PC-3 (cell line): ENCODE results near the gene SLC25A51. TPM values are rescaled to one million over a fixed set of nuclear protein-coding genes. Genes with fewer than 3 reads are reported as not detected.

Experiments
- ATAC-seq: fragments of 200-7000 bp; cut with Tn5 transposase; 2 replicates; pipeline ENCODE4 v1.9.1; 2020; ENCODE audit warnings: mild to moderate bottlenecking, moderate library complexity
- BruUV-seq: library from RNA; stranded (reverse); fragments of 400-500 nt; replicated peaks from 2 replicates; lab custom pipeline; 2021; lab: Mats Ljungman, UMichigan
- CTCF ChIA-PET: fragments of 300-600 bp; sonication (Branson Sonifier 250); formaldehyde crosslinking; loops from one replicate; lab custom pipeline; 2022; ENCODE audit warnings: antibody characterized with exemption; lab: Charles Lee
- POLR2A ChIA-PET: fragments of 300-600 bp; sonication (Branson Sonifier 250); formaldehyde crosslinking; loops from one replicate; lab custom pipeline; 2022; ENCODE audit warnings: antibody characterized with exemption; ENCODE audit not compliant: unreplicated experiment; lab: Charles Lee
- DNase-seq: peaks from one replicate; pipeline ENCODE4 v3.0.0-alpha.2; 2015
- H2AFZ ChIP-seq: fragments of 300-600 bp; sonication (generic); 2 replicates; pipeline ENCODE4 v1.6.0; 2016; ENCODE audit warnings: antibody characterized with exemption, low read length
- H3F3A ChIP-seq: fragments of 300-600 bp; sonication (generic); one replicate; pipeline ENCODE4 v1.6.0; 2017; ENCODE audit warnings: antibody characterized with exemption, low read length, control low read depth, mild to moderate bottlenecking; ENCODE audit not compliant: unreplicated experiment
- H3K27ac ChIP-seq: fragments of 300-600 bp; sonication (generic); 2 replicates; pipeline ENCODE4 v1.5.1; 2016; ENCODE audit warnings: mild to moderate bottlenecking, low read length
- H3K27me3 ChIP-seq: fragments of 300-600 bp; sonication (generic); 2 replicates; pipeline ENCODE4 v1.6.1; 2016; ENCODE audit warnings: low read length, mixed read lengths
- H3K36me3 ChIP-seq: fragments of 300-600 bp; sonication (generic); 2 replicates; pipeline ENCODE4 v1.6.1; 2016; ENCODE audit warnings: low read depth, mixed run types, low read length, mixed read lengths
- H3K4me1 ChIP-seq: fragments of 300-600 bp; sonication (generic); 2 replicates; pipeline ENCODE4 v1.5.1; 2016; ENCODE audit warnings: low read length; ENCODE audit not compliant: insufficient read depth
- H3K4me2 ChIP-seq: fragments of 300-600 bp; sonication (generic); 2 replicates; pipeline ENCODE4 v1.6.0; 2016; ENCODE audit warnings: low read length
- H3K4me3 ChIP-seq: fragments of 300-600 bp; sonication (generic); 2 replicates; pipeline ENCODE4 v1.5.1; 2016; ENCODE audit warnings: mild to moderate bottlenecking, low read length, mixed read lengths
- H3K79me2 ChIP-seq: fragments of 300-600 bp; sonication (generic); 2 replicates; pipeline ENCODE4 v1.6.1; 2017; ENCODE audit warnings: low read length, mixed read lengths
- H3K9ac ChIP-seq: fragments of 300-600 bp; sonication (generic); 2 replicates; pipeline ENCODE4 v1.6.0; 2016; ENCODE audit warnings: mild to moderate bottlenecking, low read length
- H3K9me2 ChIP-seq: fragments of 300-600 bp; sonication (generic); replicated peaks from 2 replicates; pipeline ENCODE4 v1.6.1; 2016; ENCODE audit warnings: mixed run types, low read length, mixed read lengths
- H3K9me3 ChIP-seq: fragments of 300-600 bp; sonication (generic); 2 replicates; pipeline ENCODE4 v1.6.1; 2016; ENCODE audit warnings: low read length, mixed read lengths
- H4K20me1 ChIP-seq: fragments of 300-600 bp; sonication (generic); 2 replicates; pipeline ENCODE4 v1.6.1; 2016; ENCODE audit warnings: low read length, mixed read lengths
- EZH2 ChIP-seq: fragments of 300-600 bp; sonication (generic); IDR thresholded peaks from one replicate; pipeline ENCODE4 v1.6.1; 2017; ENCODE audit warnings: antibody characterized with exemption, mild to moderate bottlenecking, low read length; ENCODE audit not compliant: unreplicated experiment
- EZH2phosphoT487 ChIP-seq: fragments of 300-600 bp; sonication (generic); IDR thresholded peaks from 2 replicates; pipeline ENCODE4 v1.6.1; 2018; ENCODE audit warnings: mild to moderate bottlenecking, antibody characterized with exemption, low read length, borderline replicate concordance
- intact Hi-C: fragments of 100-400 bp; cut with micrococcal nuclease; formaldehyde crosslinking; loops from 2 replicates; pipeline ENCODE4 v1.9.0; 2023
- total RNA-seq: library from RNA; depleted of rRNA; stranded (reverse); fragments of >200 nt; gene quantifications from 2 replicates; pipeline ENCODE4 v1.2.3, GENCODE V29; 2014
- TF ChIP-seq, protein P1 (sequence below): fragments of 300-600 bp; sonication (generic); conservative IDR thresholded peaks from 2 replicates; pipeline ENCODE4 v1.5.1; 2017; ENCODE audit warnings: antibody characterized with exemption, low read depth, mild to moderate bottlenecking, low read length

The SLC25A51 gene
- total RNA-seq, 1 experiment from 2014 or later = 24.1 TPM

DNA sequence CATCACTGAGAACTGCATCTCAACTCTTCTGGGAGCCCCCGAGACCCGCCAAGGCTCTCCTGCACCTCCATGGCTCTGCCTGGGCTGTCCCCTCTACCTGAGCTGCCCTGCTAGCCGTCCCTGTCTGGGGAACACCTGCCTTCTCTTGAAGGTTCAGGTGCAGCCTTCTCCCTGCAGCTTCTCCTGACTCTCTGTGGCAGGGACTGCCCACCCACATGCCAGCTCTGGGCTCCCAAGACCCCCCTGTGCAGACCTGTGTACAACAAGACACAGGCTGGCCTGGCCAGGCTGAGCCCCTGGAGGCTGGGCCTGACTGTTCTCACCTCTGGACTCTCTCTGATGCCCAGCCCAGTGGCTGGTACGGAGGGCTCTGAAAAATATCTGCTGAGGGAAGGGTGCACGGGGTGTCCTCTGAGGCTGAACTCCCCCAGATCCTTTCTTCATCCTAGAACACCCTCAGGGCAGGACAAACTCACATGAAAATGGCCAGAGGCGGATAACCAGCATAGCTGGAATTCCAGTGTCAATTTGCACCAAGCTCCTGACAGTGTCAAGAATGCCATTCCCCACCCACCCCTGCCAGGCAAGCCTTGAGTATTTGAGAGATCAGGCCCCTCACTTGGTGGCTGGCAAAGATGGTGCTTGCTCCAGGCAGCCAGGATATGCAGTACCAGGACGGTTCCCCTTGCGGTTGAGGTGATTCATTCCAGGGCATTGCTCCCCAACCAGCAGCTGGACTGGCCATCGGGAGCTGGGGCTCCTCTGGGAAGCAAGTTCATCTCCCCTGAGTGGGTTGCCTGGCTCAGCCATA is 40.9 kb upstream of the SLC25A51 start:
- intact Hi-C loops = no loop called here
- ChIA-PET CTCF (no interaction called here), POLR2A (no interaction called here)
- no peaks in the 10 kb centered on the region for H4K20me1 ChIP-seq
- BruUV-seq = no TSS peak
- H2AFZ ChIP-seq = no peak overlapping the region
- peak overlapping the region; percentile 47; the same call in 1 of the 2 replicates for H3K9ac ChIP-seq
- no peak for TF ChIP-seq EZH2
- no peak for TF ChIP-seq EZH2phosphoT487
- TF ChIP-seq, protein P1, sequence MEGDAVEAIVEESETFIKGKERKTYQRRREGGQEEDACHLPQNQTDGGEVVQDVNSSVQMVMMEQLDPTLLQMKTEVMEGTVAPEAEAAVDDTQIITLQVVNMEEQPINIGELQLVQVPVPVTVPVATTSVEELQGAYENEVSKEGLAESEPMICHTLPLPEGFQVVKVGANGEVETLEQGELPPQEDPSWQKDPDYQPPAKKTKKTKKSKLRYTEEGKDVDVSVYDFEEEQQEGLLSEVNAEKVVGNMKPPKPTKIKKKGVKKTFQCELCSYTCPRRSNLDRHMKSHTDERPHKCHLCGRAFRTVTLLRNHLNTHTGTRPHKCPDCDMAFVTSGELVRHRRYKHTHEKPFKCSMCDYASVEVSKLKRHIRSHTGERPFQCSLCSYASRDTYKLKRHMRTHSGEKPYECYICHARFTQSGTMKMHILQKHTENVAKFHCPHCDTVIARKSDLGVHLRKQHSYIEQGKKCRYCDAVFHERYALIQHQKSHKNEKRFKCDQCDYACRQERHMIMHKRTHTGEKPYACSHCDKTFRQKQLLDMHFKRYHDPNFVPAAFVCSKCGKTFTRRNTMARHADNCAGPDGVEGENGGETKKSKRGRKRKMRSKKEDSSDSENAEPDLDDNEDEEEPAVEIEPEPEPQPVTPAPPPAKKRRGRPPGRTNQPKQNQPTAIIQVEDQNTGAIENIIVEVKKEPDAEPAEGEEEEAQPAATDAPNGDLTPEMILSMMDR = no peak
- peaks cover 22% of the 10 kb centered on the region for H3K79me2 ChIP-seq
- H3K27me3 ChIP-seq = no peaks in the 10 kb centered on the region
- ATAC-seq = no peak
- H3K4me2 ChIP-seq = no peak overlapping the region
- H3K27ac ChIP-seq = peak overlapping the region; percentile 87
- peaks cover 47% of the 10 kb centered on the region for H3K36me3 ChIP-seq
- no peak overlapping the region for H3K4me3 ChIP-seq
- peak; percentile 47 for DNase-seq
- H3K9me3 ChIP-seq = no peaks in the 10 kb centered on the region
- H3K9me2 ChIP-seq = no peaks in the 10 kb centered on the region
- H3F3A ChIP-seq = peaks cover 5% of the 10 kb centered on the region
- H3K4me1 ChIP-seq = peaks cover 36% of the 10 kb centered on the region

DNA sequence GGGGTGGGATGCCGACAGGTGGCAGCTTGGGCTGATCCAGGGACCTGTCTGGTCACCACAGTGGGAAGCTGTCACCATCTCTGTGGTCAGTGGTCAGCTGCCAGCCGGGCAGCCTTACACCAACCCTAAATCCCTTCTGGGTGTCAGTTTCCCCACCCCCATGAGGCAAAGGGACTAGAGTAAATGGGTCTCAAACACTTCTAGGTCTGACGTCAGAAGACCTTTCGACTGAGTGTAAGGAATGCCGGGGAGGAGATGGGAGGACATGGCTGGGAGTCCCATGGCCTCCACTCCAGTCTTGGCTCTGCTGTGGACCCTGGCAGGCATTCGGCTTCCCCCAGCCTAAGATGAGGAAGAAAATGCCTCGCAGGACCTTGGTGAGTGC is 40.3 kb upstream of the SLC25A51 start:
- Histone ChIP-seq H4K20me1 (no peaks in the 10 kb centered on the region), H3F3A (peaks cover 5% of the 10 kb centered on the region), H3K4me1 (peaks cover 36% of the 10 kb centered on the region), H3K4me3 (no peak overlapping the region), H3K79me2 (peaks cover 24% of the 10 kb centered on the region), H3K27ac (peak overlapping the region; percentile 87), H3K9ac (peak overlapping the region; percentile 47), H2AFZ (no peak overlapping the region), H3K4me2 (peak overlapping the region; percentile 46), H3K27me3 (no peaks in the 10 kb centered on the region), H3K36me3 (peaks cover 50% of the 10 kb centered on the region), H3K9me3 (no peaks in the 10 kb centered on the region), H3K9me2 (no peaks in the 10 kb centered on the region)
- TF ChIP-seq, protein P1 = no peak
- TF ChIP-seq EZH2phosphoT487 = no peak
- TF ChIP-seq EZH2 = no peak
- DNase-seq = no peak
- BruUV-seq = no TSS peak
- no peak; the same call in 1 of the 2 replicates for ATAC-seq
- intact Hi-C loops = no loop called here
- ChIA-PET POLR2A (no interaction called here), CTCF (no interaction called here)
